ENCODE measurements around the gene SYNE4. TPM values are rescaled to one million over a fixed set of nuclear protein-coding genes. Genes with fewer than 3 reads are reported as not detected.

Gene SYNE4
- total and polyA plus RNA-seq, 2 of the 13 experiments (the other 11 are each of a cell fraction or from before 2014, with no cell fraction given), result 13.7 to 23.0 TPM

GRCh38 chr19:35995048-35995993, 13.3 kb downstream of the SYNE4 start, which contains the start of gene SDHAF1 (continued):
- no peak; the same call in 1 of the 2 replicates for TF ChIP-seq ZNF609 (CRISPR knock-in tag; IDR thresholded peaks at IDR 0.05; ENCODE audit: borderline replicate concordance)
- TF ChIP-seq CEBPB (IDR thresholded peaks at IDR 0.05; ENCODE audit: borderline replicate concordance, low read depth, low read length), result peak; percentile 94
- no peak for TF ChIP-seq MAZ (IDR thresholded peaks at IDR 0.05; ENCODE audit: borderline replicate concordance, low read depth, low read length)
- TF ChIP-seq MAZ (CRISPR knock-in tag; IDR thresholded peaks at IDR 0.05; ENCODE audit: low read depth), result peak; percentile 73
- TF ChIP-seq PRDM15 (CRISPR knock-in tag; IDR thresholded peaks at IDR 0.05), result no peak
- TF ChIP-seq ZFP1 (CRISPR knock-in tag; IDR thresholded peaks at IDR 0.05), result no peak
- TF ChIP-seq SOX13 (IDR thresholded peaks at IDR 0.05), result no peak
- no peak for TF ChIP-seq SOX13 (CRISPR knock-in tag; conservative IDR thresholded peaks at IDR 0.05 in 1 of 2, IDR thresholded peaks at IDR 0.05 in 1 of 2)
- TF ChIP-seq MEIS1 (CRISPR knock-in tag; IDR thresholded peaks at IDR 0.05; ENCODE audit: borderline replicate concordance), result no peak; the same call in 1 of the 2 replicates
- TF ChIP-seq GPN1 (CRISPR knock-in tag; IDR thresholded peaks at IDR 0.05; ENCODE audit: borderline replicate concordance), result no peak
- TF ChIP-seq CBX5 (CRISPR knock-in tag; IDR thresholded peaks at IDR 0.05; ENCODE audit: borderline replicate concordance), result 0 out of 2 replicates have a peak, but pooled peaks have one; percentile 14
- TF ChIP-seq RXRA (CRISPR knock-in tag; IDR thresholded peaks at IDR 0.05), result peak; percentile 72; the same call in 1 of the 2 replicates
- no peak for TF ChIP-seq ARID3A (IDR thresholded peaks at IDR 0.05; ENCODE audit: low read depth, low read length)
- TF ChIP-seq USF2 (IDR thresholded peaks at IDR 0.05; ENCODE audit: low read depth, low read length), result no peak
- TF ChIP-seq USF2 (CRISPR knock-in tag; IDR thresholded peaks at IDR 0.05; ENCODE audit: borderline replicate concordance), result no peak; the same call in 1 of the 2 replicates

All from HepG2 (cell line).